HG02938 (cell line): Measurements from ENCODE around the gene KCNC4.

Experiments used
- ATAC-seq: cut with Tn5 transposase; IDR thresholded peaks from one replicate; pipeline ENCODE4 v1.9.1; 2021; ENCODE audit warnings: mild to moderate bottlenecking, moderate library complexity; ENCODE audit not compliant: unreplicated experiment

Gene KCNC4

GRCh38 chr1:110250749-110251148 is 40.6 kb downstream of the KCNC4 start:
- ATAC-seq: no peak

GRCh38 chr1:110253213-110253612 is 43.1 kb downstream of the KCNC4 start:
- no peak for ATAC-seq

DNA sequence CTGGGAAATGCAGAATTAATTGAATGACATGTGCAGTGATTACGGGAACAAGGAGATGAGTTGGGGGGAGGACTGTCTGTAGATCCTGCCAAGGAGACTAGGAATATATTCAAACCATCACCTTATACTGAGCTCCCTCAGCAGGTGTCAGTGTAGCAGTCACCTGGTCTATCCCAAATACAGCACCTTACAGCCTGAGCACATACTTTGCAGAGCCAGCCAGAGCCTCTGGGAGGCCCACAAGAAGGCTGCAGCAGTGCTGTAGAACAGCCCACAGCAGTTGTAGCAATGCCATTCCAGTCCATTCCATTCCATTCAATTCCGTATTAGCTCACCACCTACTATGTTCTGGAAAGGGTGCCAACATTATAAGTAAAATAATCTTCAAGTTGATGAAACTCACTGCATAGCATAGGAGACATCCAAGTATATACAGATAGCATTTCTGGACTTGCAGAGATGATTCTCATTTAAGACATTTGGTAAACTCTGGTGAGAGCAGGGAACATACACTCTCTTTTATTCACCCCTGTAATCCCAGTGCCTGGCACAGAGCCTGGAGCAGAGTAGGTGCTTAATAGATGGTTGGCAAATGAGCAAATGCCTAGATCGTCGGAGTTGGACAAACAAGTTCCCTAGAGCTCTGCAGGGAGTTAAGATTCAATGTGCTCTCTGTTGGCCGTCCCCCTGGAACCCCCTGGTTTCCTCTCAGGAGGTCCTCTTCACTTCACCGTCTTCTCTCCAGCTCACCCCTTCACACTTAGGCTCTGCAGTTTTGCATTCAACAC is 44.7 kb downstream of the KCNC4 start:
- ATAC-seq: no peak

GRCh38 chr1:110255392-110255787 is 45.3 kb downstream of the KCNC4 start:
- ATAC-seq: no peak

DNA sequence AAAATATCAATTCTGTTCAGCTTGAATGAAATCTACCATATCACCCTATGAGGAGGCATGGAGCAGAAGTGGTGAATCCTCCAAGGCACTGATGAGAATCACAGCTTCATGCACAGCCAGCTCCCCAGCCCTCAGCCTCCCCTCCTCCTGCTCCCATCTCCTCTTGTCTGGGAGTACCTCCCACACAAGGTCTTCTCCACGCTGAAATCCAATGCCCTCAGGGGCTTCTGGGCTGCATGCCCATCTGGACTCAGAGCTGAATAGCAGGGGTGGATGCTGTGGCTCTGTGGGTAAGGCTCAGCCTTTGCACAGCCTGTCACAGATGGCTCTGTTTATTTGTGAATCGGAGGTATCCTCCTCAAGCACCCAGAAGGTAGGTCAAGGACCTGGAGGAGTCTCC is 48.6 kb downstream of the KCNC4 start:
- no peak for ATAC-seq

DNA sequence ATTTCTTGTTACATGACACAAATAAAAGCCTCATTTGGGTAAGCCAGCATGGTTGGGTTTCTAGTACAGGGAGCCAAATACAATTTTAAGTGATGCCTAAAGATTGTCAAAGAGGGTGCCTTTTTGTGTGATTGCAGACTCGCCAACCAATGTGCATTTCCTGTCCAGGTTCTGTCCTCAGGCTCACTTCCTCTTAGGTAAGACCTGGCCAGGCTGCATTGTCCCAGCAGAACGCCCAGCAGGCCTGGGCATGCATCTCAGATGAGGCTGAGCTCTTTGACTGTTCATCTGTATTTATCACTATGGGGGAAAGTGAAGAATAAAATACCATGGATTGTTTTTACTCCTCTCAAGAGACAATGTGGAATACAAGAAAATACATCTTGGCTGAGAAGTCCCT is 49.7 kb downstream of the KCNC4 start:
- no peak for ATAC-seq
